Endothelial cell of umbilical vein (primary cell): ENCODE measurements around the gene CYB5A. TPM values are rescaled to one million over a fixed set of nuclear protein-coding genes. Genes with fewer than 3 reads are reported as not detected.
A peak's percentile ranks its signal among the peaks of the same experiment; 100 is the strongest.

Source experiments
- BruUV-seq: library from RNA; stranded (reverse); fragments of 400-500 nt; replicated peaks from 2 replicates; lab custom pipeline; 2021; lab: Mats Ljungman, UMichigan
- CTCF ChIA-PET: fragments of 300-600, 350-600 bp; sonication (Branson Sonifier 250); formaldehyde crosslinking; loops from one replicate; lab custom pipeline; 2021; ENCODE audit warnings: antibody characterized with exemption, inconsistent platforms; lab: Charles Lee
- POLR2A ChIA-PET: fragments of 300-600, 350-600 bp; sonication (Branson Sonifier 250); formaldehyde crosslinking; loops from one replicate; lab custom pipeline; 2021; ENCODE audit warnings: antibody characterized with exemption, inconsistent platforms; lab: Charles Lee
- DNase-seq: peaks from one replicate; pipeline ENCODE4 v3.0.0-alpha.2; 2011; ENCODE audit warnings: low read depth, low spot score
- FAIRE-seq: peaks from 2 replicates; lab custom pipeline; 2011; peaks lifted over from hg19 to GRCh38; lab: Jason Lieb, UNC
- H2AFZ ChIP-seq: 2 replicates; pipeline ENCODE4 v1.6.0; 2012; ENCODE audit warnings: low read depth, low read length, control low read depth, inconsistent platforms
- H3K27ac ChIP-seq: 2 replicates; pipeline ENCODE4 v1.5.1; 2011; ENCODE audit warnings: low read depth, mild to moderate bottlenecking, control low read depth, low read length, moderate library complexity; ENCODE audit not compliant: insufficient read depth
- H3K27me3 ChIP-seq, 2 experiments: 2 replicates each; pipeline versions ENCODE4 v1.6.0 to v1.6.1; 2011; ENCODE audit warnings: low read length in 2 of 2, mixed read lengths in 1 of 2; ENCODE audit not compliant: control insufficient read depth in 2 of 2, insufficient read depth in 2 of 2
- H3K36me3 ChIP-seq, 2 experiments: 2 replicates in 1 of 2; 3 replicates in 1 of 2; pipeline ENCODE4 v1.5.1; 2011; ENCODE audit warnings: low read length in 2 of 2, mild to moderate bottlenecking in 1 of 2, moderate library complexity in 1 of 2; ENCODE audit not compliant: control insufficient read depth in 2 of 2, insufficient read depth in 2 of 2; ENCODE audit errors: extremely low read depth in 1 of 2
- H3K4me1 ChIP-seq: 3 replicates; pipeline ENCODE4 v1.5.1; 2011; ENCODE audit warnings: mild to moderate bottlenecking, low read length; ENCODE audit not compliant: control insufficient read depth, insufficient read depth; ENCODE audit errors: extremely low read depth
- H3K4me2 ChIP-seq: 2 replicates; pipeline ENCODE4 v1.6.1; 2011; ENCODE audit warnings: low read length, control low read depth, mixed read lengths; ENCODE audit not compliant: insufficient read depth
- H3K4me3 ChIP-seq, 3 experiments: fragments of 200-600 bp in 1 of 3; sonication (generic), shearing (Covaris generic) in 1 of 3; replicated peaks in 1 of 3; 2 replicates each; pipeline ENCODE4 v1.5.1; 2011 to 2016; ENCODE audit warnings: control low read depth in 3 of 3, low read length in 3 of 3, mild to moderate bottlenecking in 2 of 3, inconsistent platforms in 1 of 3, low read depth in 1 of 3, moderate library complexity in 1 of 3; ENCODE audit not compliant: insufficient read depth in 1 of 3
- H3K79me2 ChIP-seq: 2 replicates; pipeline ENCODE4 v1.6.0; 2012; ENCODE audit warnings: low read length, inconsistent platforms; ENCODE audit not compliant: control insufficient read depth, insufficient read depth
- H3K9ac ChIP-seq: replicated peaks from 2 replicates; pipeline ENCODE3; 2011; ENCODE audit warnings: low read length, control low read depth; ENCODE audit not compliant: insufficient read depth; ENCODE audit errors: extremely low read depth
- H3K9me1 ChIP-seq: replicated peaks from 3 replicates; pipeline ENCODE4 v1.6.0; 2011; ENCODE audit warnings: mild to moderate bottlenecking, low read length; ENCODE audit not compliant: control insufficient read depth, insufficient read depth; ENCODE audit errors: extremely low read depth
- H3K9me3 ChIP-seq: replicated peaks from 2 replicates; pipeline ENCODE4 v1.5.1; 2012; ENCODE audit warnings: low read length, inconsistent platforms; ENCODE audit not compliant: control insufficient read depth, insufficient read depth
- H4K20me1 ChIP-seq: replicated peaks from 2 replicates; pipeline ENCODE3; 2011; ENCODE audit warnings: mild to moderate bottlenecking, low read length; ENCODE audit not compliant: control insufficient read depth, insufficient read depth; ENCODE audit errors: extremely low read depth
- EZH2 ChIP-seq: IDR thresholded peaks from 2 replicates; pipeline ENCODE4 v1.6.1; 2012; ENCODE audit warnings: borderline replicate concordance, low read depth, mild to moderate bottlenecking, moderate library complexity, low read length, inconsistent platforms; ENCODE audit not compliant: severe bottlenecking
- GATA2 ChIP-seq: IDR thresholded peaks from 2 replicates; pipeline ENCODE4 v1.7.0; 2011; ENCODE audit warnings: low read depth, mild to moderate bottlenecking, moderate library complexity, mixed read lengths, low read length; ENCODE audit not compliant: insufficient read length, insufficient read depth
- JUN ChIP-seq: IDR thresholded peaks from 2 replicates; pipeline ENCODE4 v1.6.1; 2011; ENCODE audit warnings: borderline replicate concordance, low read depth; ENCODE audit not compliant: insufficient read length, insufficient read depth
- MYC ChIP-seq: IDR thresholded peaks from one replicate; pipeline ENCODE4 v1.6.1; 2011; ENCODE audit warnings: mild to moderate bottlenecking, low read depth, low read length
- POLR2A ChIP-seq: IDR thresholded peaks from 2 replicates; pipeline ENCODE4 v1.6.1; 2012; ENCODE audit warnings: low read depth, mild to moderate bottlenecking, control low read depth, low read length
- POLR2AphosphoS5 ChIP-seq: IDR thresholded peaks from 2 replicates; pipeline ENCODE4 v1.6.1; 2012; ENCODE audit warnings: low read depth, mild to moderate bottlenecking, control low read depth, low read length, moderate library complexity; ENCODE audit not compliant: insufficient read depth
- dilution Hi-C: fragments of 300-500 bp; cut with MboI; formaldehyde crosslinking; loops from one replicate; pipeline ENCODE4 v1.15.0; 2019; ENCODE audit warnings: low sequenced_read_pairs; ENCODE audit not compliant: extremely low pct_ligation_motif_present
- intact Hi-C: fragments of 100-400 bp; cut with micrococcal nuclease; formaldehyde crosslinking; loops from one replicate; pipeline ENCODE4 v1.10.0; 2022
- polyA plus RNA-seq, 4 experiments: library from polyadenylated mRNA; depleted of rRNA in 3 of 4; stranded (reverse) in 3 of 4; unstranded in 1 of 4; fragments of >200 nt; gene quantifications; 2 replicates each; pipeline versions ENCODE4 v1.2.1 to v1.2.3, GENCODE V29; 2011 to 2012; ENCODE audit warnings: missing spikeins in 1 of 4
- total RNA-seq: library from RNA; stranded (reverse); gene quantifications from 2 replicates; pipeline ENCODE4 v1.2.3, GENCODE V29; 2021
- TF ChIP-seq, protein P1 (sequence below): IDR thresholded peaks from 2 replicates; pipeline ENCODE4 v1.6.1; 2011; ENCODE audit not compliant: insufficient read depth, insufficient read length
- TF ChIP-seq, protein P2 (sequence below), 2 donors: IDR thresholded peaks; 1 replicate in 1 of 2; 2 replicates in 1 of 2; pipeline ENCODE4 v1.5.1; 2011; ENCODE audit warnings: low read length in 2 of 2, mild to moderate bottlenecking in 2 of 2, moderate library complexity in 2 of 2, control low read depth in 1 of 2, inconsistent platforms in 1 of 2, low read depth in 1 of 2; ENCODE audit not compliant: insufficient read depth in 1 of 2; ENCODE audit errors: extremely low read depth in 1 of 2

The CYB5A gene
- total and polyA plus RNA-seq, 2 donors (not counting 3 experiments of a cell fraction or from before 2014, with no cell fraction given): 24.9 to 74.0 TPM

DNA sequence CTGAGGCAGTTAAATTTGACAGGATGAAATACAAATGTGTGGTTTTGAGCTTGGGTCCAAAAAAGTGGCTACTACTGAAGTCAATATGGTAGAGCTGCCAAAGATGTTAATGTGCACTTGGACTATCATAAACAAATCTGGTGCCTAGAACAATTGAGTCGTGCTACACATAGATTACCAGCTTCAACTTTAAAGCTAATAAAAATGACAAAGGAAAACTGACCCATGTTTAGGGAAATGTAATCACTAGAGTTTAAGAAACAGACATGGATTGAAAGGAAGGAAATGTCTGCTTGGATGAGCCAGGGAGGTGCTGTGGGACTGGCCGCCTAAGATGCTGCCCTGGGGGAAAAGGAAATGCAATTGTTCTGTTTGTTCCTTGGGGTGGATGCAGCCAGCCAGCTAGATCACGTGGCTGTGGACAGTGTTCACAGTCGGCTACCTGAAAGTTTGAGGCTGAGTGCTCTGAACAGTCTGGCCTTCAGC, 36.6 kb downstream of the CYB5A start:
- dilution Hi-C loops (no loop called here), intact Hi-C loops (no loop called here)
- no peak for TF ChIP-seq GATA2
- no peak for TF ChIP-seq JUN
- TF ChIP-seq POLR2AphosphoS5: no peak
- TF ChIP-seq, protein P1, sequence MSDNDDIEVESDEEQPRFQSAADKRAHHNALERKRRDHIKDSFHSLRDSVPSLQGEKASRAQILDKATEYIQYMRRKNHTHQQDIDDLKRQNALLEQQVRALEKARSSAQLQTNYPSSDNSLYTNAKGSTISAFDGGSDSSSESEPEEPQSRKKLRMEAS: no peak
- TF ChIP-seq, protein P2, sequence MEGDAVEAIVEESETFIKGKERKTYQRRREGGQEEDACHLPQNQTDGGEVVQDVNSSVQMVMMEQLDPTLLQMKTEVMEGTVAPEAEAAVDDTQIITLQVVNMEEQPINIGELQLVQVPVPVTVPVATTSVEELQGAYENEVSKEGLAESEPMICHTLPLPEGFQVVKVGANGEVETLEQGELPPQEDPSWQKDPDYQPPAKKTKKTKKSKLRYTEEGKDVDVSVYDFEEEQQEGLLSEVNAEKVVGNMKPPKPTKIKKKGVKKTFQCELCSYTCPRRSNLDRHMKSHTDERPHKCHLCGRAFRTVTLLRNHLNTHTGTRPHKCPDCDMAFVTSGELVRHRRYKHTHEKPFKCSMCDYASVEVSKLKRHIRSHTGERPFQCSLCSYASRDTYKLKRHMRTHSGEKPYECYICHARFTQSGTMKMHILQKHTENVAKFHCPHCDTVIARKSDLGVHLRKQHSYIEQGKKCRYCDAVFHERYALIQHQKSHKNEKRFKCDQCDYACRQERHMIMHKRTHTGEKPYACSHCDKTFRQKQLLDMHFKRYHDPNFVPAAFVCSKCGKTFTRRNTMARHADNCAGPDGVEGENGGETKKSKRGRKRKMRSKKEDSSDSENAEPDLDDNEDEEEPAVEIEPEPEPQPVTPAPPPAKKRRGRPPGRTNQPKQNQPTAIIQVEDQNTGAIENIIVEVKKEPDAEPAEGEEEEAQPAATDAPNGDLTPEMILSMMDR (IDR thresholded peaks at IDR 0.05; ENCODE audit: extremely low read depth in 1 of 2, insufficient read depth in 1 of 2, low read depth in 1 of 2, low read length in 2 of 2): no peak
- TF ChIP-seq EZH2: no peak
- TF ChIP-seq POLR2A: no peak
- no peak for TF ChIP-seq MYC
- Histone ChIP-seq H3K9ac (no peak overlapping the region), H3K36me3 (no peaks in the 10 kb centered on the region), H4K20me1 (no peaks in the 10 kb centered on the region), H3K27me3 (no peaks in the 10 kb centered on the region), H2AFZ (peak overlapping the region; percentile 16), H3K4me3 (no peak overlapping the region), H3K4me2 (no peak overlapping the region), H3K79me2 (no peaks in the 10 kb centered on the region), H3K9me1 (no peaks in the 10 kb centered on the region), H3K4me1 (peaks cover 17% of the 10 kb centered on the region), H3K9me3 (no peaks in the 10 kb centered on the region), H3K27ac (no peak overlapping the region)
- ChIA-PET POLR2A (no interaction called here), CTCF (interaction anchor here (1.0 to 1.9 kb wide), 4 partner anchors 8 to 98 kb away, joined by 3 to 11 read pairs (median 4); partner anchors contain the start of gene CYB5A)
- peak; percentile 67 for DNase-seq
- FAIRE-seq: peak; percentile 59
- BruUV-seq: no TSS peak
